PC-9 (cell line): ENCODE data around the gene CTCF. TPM values are rescaled to one million over a fixed set of nuclear protein-coding genes. Genes with fewer than 3 reads are reported as not detected.

Experiments
- BruUV-seq: library from RNA; stranded (reverse); fragments of 400-500 nt; replicated peaks from 2 replicates; lab custom pipeline; 2021; lab: Mats Ljungman, UMichigan
- CTCF ChIA-PET: fragments of 300-600 bp; sonication (Branson Sonifier 250); formaldehyde crosslinking; loops from one replicate; lab custom pipeline; 2022; ENCODE audit warnings: antibody characterized with exemption; lab: Charles Lee
- POLR2A ChIA-PET: fragments of 300-600 bp; sonication (Branson Sonifier 250); formaldehyde crosslinking; loops from one replicate; lab custom pipeline; 2022; ENCODE audit warnings: antibody characterized with exemption; ENCODE audit not compliant: unreplicated experiment; lab: Charles Lee
- DNase-seq, 2 experiments: peaks; one replicate each; pipeline versions ENCODE4 v3.0.0 to v3.0.0-alpha.2; 2015 to 2022; ENCODE audit warnings: mixed read lengths in 1 of 2
- H2AFZ ChIP-seq: fragments of 200-600 bp; sonication (generic); 2 replicates; pipeline ENCODE4 v1.8.1; 2017; ENCODE audit warnings: antibody characterized with exemption
- H3F3A ChIP-seq: fragments of 200-600 bp; sonication (generic); 2 replicates; pipeline ENCODE4 v1.8.1; 2017; ENCODE audit warnings: antibody characterized with exemption, mild to moderate bottlenecking, low read depth; ENCODE audit not compliant: insufficient read depth
- H3K27ac ChIP-seq: fragments of 200-600 bp; sonication (generic); 2 replicates; pipeline ENCODE4 v1.6.1; 2016; ENCODE audit warnings: mixed run types
- H3K27me3 ChIP-seq: fragments of 200-600 bp; sonication (generic); 2 replicates; pipeline ENCODE4 v1.6.1; 2016; ENCODE audit warnings: low read depth, mixed run types; ENCODE audit not compliant: insufficient read depth
- H3K36me3 ChIP-seq: fragments of 200-600 bp; sonication (generic); 2 replicates; pipeline ENCODE4 v1.6.1; 2016; ENCODE audit warnings: low read depth, mixed run types
- H3K4me1 ChIP-seq: fragments of 200-600 bp; sonication (generic); replicated peaks from 2 replicates; pipeline ENCODE4 v1.6.1; 2016; ENCODE audit warnings: mixed run types; ENCODE audit not compliant: insufficient read depth
- H3K4me2 ChIP-seq: fragments of 200-600 bp; sonication (generic); 2 replicates; pipeline ENCODE4 v1.6.1; 2017; ENCODE audit warnings: mixed run types
- H3K4me3 ChIP-seq: fragments of 200-600 bp; sonication (generic); 2 replicates; pipeline ENCODE4 v1.6.1; 2016; ENCODE audit warnings: mixed run types
- H3K79me2 ChIP-seq: fragments of 200-600 bp; sonication (generic); 2 replicates; pipeline ENCODE4 v1.6.1; 2017; ENCODE audit warnings: low read depth, mixed run types
- H3K9me2 ChIP-seq: fragments of 200-600 bp; sonication (generic); 2 replicates; pipeline ENCODE4 v1.8.1; 2017; ENCODE audit warnings: mild to moderate bottlenecking; ENCODE audit not compliant: insufficient read depth
- H3K9me3 ChIP-seq: fragments of 200-600 bp; sonication (generic); 2 replicates; pipeline ENCODE4 v1.8.1; 2016; ENCODE audit warnings: low read depth; ENCODE audit not compliant: insufficient read depth
- H4K20me1 ChIP-seq: fragments of 200-600 bp; sonication (generic); 2 replicates; pipeline ENCODE4 v1.8.1; 2017; ENCODE audit not compliant: insufficient read depth
- CTCF ChIP-seq: fragments of 200-600 bp; sonication (generic); conservative IDR thresholded peaks from 2 replicates; pipeline ENCODE4 v1.6.1; 2017; ENCODE audit warnings: mixed run types, antibody characterized with exemption, mild to moderate bottlenecking, moderate library complexity
- EZH2 ChIP-seq: fragments of 200-600 bp; sonication (generic); IDR thresholded peaks from 2 replicates; pipeline ENCODE4 v1.8.0; 2017; ENCODE audit warnings: antibody characterized with exemption, low read depth
- intact Hi-C: fragments of 100-400 bp; cut with micrococcal nuclease; formaldehyde crosslinking; loops from one replicate; pipeline ENCODE4 v1.10.0; 2022; ENCODE audit not compliant: unreplicated experiment
- total RNA-seq: library from RNA; stranded (reverse); gene quantifications from 2 replicates; pipeline ENCODE4 v1.2.3, GENCODE V29; 2021

CTCF gene
- total RNA-seq, 1 experiment from 2014 or later: 39.0 TPM

- H3K27ac ChIP-seq: peak within 1 kb of the TSS; percentile 52
- POLR2A ChIA-PET: interaction anchor here (0.5 to 0.6 kb wide), 7 partner anchors 9 to 482 kb away, joined by 3 to 14 read pairs (median 3); no protein-coding TSS in a partner anchor
- CTCF ChIA-PET: interaction anchor here (0.6 to 1.0 kb wide), 4 partner anchors 9 to 339 kb away, joined by 3 to 5 read pairs (median 3); no protein-coding TSS in a partner anchor
These were observed 97.6 kb downstream of the CTCF start, which contains the start of gene ACD for GRCh38 chr16:67659675-67660563. ACD (minus strand) TSS chr16:67660260; CDS start chr16:67660220, 40 bp downstream.

GRCh38 chr16:67660564-67661028 is 98.3 kb downstream of the CTCF start, which contains the start of gene PARD6A:
PARD6A (plus strand) TSS chr16:67660960; CDS start chr16:67661039, 79 bp downstream.
- H3K79me2 ChIP-seq: peaks cover 8% of the 10 kb centered on the region
- peaks cover 7% of the 10 kb centered on the region for H3K4me1 ChIP-seq
- H3K4me3 ChIP-seq: peak within 1 kb of the TSS; percentile 97
- peak within 1 kb of the TSS; percentile 100 for H2AFZ ChIP-seq
- peaks cover 9% of the 10 kb centered on the region for H3F3A ChIP-seq
- H3K27ac ChIP-seq: peak within 1 kb of the TSS; percentile 52
- H3K27me3 ChIP-seq: no peaks in the 10 kb centered on the region
- peak within 1 kb of the TSS; percentile 90 for H3K4me2 ChIP-seq
- BruUV-seq: TSS peak; percentile 48
- H3K9me2 ChIP-seq: no peaks in the 10 kb centered on the region
- POLR2A ChIA-PET: interaction anchor here (0.5 to 0.6 kb wide), 2 partner anchors 9 to 97 kb away, joined by 3 to 4 read pairs; no protein-coding TSS in a partner anchor
- TF ChIP-seq CTCF: no peak
- no peak for TF ChIP-seq EZH2
- no peaks in the 10 kb centered on the region for H3K36me3 ChIP-seq
- peak; percentile 79 to 87 for DNase-seq
- H3K9me3 ChIP-seq: no peaks in the 10 kb centered on the region
- intact Hi-C loops: loop anchor here (2.0 kb wide), 2 partner anchors 98 to 140 kb away; partner anchors contain the start of gene CTCF
- H4K20me1 ChIP-seq: no peaks in the 10 kb centered on the region
- CTCF ChIA-PET: interaction anchor here (0.6 to 1.0 kb wide), 3 partner anchors 140 to 338 kb away, joined by 3 to 5 read pairs (median 3); no protein-coding TSS in a partner anchor

More at GRCh38 chr16:67659675-67660563, 97.6 kb downstream of the CTCF start, which contains the start of gene ACD:
- peaks cover 7% of the 10 kb centered on the region for H3K4me1 ChIP-seq
- peak within 1 kb of the TSS; percentile 90 for H3K4me2 ChIP-seq
- intact Hi-C loops: loop anchor here (2.0 kb wide), 2 partner anchors 97 to 139 kb away; partner anchors contain the start of gene CTCF
- no peak for TF ChIP-seq CTCF
- no peaks in the 10 kb centered on the region for H4K20me1 ChIP-seq
- H3K27me3 ChIP-seq: no peaks in the 10 kb centered on the region
- H2AFZ ChIP-seq: peak within 1 kb of the TSS; percentile 100
- no peaks in the 10 kb centered on the region for H3K9me3 ChIP-seq
- H3K36me3 ChIP-seq: no peaks in the 10 kb centered on the region
- H3F3A ChIP-seq: peaks cover 9% of the 10 kb centered on the region
- H3K79me2 ChIP-seq: peaks cover 8% of the 10 kb centered on the region
- no peaks in the 10 kb centered on the region for H3K9me2 ChIP-seq
- BruUV-seq: TSS peak; percentile 33
- H3K4me3 ChIP-seq: peak within 1 kb of the TSS; percentile 97
- peak; percentile 81 to 91 for DNase-seq
